Measurements from ENCODE around the gene EFHD1.
"Not testable (repeated sequence)": the region's sequence is repeated elsewhere in the genome, so short reads cannot be mapped to it uniquely, and the experiment has no call there.

The EFHD1 gene

DNA sequence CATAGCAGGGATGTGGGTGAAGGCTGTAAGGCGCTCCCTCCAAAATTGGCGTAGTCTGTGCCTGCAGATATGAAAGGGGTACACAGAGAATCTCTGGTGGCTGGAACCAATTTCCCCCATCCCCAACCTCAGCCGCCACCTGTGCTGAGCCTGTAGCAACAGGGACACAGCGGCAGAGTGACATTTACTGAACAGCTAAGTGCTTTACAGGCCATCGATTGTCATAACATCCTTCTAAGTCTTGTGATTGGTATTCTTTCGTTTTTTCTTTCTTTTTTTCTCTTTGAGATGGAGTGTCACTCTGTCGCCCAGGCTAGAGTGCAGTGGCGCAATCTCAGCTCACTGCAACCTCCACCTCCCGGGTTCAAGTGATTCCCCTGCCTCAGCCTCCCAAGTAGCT is 12.2 kb upstream of the EFHD1 start:
- no peak for DNase-seq (ENCODE audit: low read depth)

DNA sequence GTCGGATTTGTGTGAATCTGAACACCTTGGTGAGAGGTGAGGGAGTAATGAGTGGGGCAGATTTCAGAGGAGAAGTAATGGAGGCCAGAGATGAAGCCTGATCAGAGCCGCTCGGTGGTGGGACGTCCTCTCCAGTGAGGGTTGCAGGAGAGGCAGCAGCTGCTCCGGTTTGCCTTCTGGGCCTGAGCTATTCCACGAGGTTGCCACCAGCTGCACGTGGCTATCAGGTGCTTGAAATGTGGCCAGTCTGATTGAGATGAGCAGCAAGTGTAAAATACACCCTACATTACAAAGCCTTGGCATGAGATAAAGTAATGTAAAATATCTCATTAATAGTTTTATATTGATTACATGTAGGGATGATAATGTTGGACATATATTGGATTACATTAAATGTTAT is 10.8 kb upstream of the EFHD1 start:
- no peak for DNase-seq (ENCODE audit: low read depth)

DNA sequence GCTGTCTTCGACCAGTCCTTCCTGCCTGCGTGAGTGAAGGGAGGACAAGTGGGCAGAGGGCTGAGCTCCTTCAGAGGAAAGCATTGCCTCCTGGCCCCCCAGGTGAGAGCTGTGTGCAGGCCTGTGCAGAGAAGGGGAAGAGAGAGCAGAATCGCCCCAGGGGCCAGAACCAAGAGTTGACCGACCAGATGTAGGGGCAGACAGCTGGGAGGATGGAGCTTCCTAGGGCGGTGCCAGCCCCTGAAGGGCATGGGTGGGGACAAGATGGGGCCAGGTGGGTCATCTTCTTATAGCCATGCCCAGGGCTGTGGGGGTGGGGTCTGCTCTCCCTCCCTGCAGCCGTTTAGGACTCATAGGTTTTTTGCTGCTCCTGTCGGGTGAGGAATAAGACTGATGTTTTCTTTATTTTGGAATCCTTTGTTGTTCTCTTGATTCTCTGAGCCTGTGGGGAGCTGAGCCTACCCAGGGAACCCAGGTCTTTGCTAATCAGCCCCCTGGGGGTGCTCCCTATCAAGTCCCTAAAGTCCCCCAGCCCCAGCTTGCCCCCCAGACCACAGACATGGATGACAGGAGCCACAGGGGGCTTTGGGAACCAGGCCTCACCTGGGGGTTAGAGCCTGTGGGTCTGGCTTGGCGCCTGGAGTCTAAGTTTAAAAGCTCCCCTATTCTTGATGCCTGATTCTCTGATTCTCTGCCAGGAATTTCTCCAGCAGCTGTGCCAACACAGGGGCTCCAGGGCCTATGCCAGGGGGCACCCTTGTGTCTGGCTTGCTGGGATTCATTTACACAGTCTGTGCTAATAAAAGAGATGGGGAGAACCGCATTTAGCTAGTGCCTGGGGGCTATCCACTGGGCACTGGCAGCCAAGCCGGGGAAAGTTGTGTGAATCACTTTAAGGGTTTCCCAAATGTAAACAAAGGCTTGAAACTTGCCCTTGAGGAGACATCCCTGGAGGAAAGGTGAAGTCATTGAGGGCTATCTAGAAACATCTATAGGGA is 9.3 kb upstream of the EFHD1 start:
- no peak for DNase-seq (ENCODE audit: low read depth)

DNA sequence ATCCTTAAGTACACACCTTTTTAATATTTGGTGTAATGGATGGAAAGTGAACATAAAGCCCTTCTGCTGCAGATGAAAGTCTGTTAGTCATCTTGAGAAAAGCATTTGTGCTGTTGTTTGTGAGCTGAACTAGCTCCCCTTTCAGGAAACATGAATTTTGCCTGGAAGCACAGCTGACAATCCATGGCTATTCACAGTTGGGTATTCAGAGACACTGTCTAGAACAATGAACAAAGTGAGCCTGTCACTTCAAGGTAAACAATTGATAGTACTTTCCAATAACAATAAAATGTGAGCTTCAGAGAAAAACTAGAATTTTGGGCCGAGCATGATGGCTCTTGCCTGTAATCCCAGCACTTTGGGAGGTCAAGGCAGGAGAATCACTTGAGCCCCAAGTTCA is 6.8 kb upstream of the EFHD1 start:
- DNase-seq (ENCODE audit: low read depth) = no peak

DNA sequence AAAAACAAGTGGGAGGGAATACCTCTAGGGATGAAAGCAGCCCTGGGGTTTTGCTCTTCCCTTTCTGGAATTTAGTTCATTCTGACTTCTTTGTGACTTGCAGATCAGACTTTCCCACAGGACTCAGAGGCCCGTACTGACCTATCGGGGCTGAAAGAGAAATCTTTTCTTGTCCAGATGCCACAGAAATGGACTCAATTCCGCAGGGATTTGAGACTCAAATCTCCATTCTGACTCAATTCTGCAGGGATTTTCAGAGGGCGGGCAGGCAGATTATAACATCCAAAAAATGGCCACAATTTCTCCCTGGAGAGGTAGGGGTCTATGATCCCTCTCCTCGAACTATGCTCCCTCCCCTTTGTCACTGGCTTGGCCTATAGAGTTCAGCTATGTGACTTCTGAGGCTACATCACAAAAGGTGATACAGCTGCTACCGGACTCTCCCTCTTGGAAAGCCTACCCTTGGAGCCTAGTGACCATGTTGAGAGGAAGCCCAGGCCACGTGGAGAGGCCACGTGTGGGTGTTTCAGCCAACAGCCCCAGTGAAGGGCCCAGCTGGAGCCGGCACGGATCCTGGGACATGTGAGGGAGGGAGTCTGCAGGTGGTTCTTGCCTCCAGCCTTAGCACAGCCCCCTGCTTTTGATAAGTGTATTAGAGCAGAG is 4.8 kb upstream of the EFHD1 start:
- no peak for DNase-seq (ENCODE audit: low read depth)

DNA sequence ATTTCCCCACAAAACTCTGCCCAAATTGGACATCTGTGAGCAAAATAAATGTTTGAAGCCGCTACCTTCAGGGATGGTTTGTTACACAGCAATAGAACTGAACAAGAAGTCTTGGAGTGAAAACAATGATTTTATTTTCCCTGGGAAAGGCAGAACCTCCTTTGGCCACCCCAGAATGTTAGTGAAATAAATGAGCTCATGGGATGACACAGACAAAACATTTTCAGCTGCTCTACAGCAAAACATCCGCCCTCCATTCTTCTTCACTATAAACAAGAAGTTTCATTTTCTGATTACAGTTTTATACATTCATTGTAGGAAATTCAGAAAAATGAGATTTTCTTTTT is 4.3 kb upstream of the EFHD1 start:
- no peak for DNase-seq (ENCODE audit: low read depth)

- no peak for DNase-seq (ENCODE audit: low read depth)
Measured at GRCh38 chr2:232632229-232632903, 1.0 kb upstream of the EFHD1 start.

GRCh38 chr2:232632904-232633412 is 446 bp upstream of the EFHD1 start:
- DNase-seq (ENCODE audit: low read depth) = no peak

- no peak for DNase-seq (ENCODE audit: low read depth)
Measured at GRCh38 chr2:232634206-232635150, 1.1 kb downstream of the EFHD1 start.

DNA sequence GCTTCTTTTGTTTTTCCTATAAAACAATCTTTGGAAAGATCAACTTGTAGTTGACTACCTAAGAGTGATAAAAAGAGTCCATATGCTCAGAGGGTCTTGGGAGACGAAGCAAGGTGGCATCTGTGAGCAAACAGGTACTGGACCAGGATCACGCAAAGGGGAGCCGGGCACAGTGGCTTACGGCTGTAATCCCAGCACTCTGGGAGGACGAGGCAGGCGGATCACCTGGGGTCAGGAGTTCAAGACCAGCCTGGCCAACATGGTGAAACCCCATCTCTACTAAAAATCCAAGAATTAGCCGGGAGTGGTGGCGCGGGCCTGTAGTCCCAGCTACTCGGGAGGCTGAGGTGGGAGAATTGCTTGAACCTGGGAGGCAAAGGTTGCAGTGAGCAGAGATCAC is 2.0 kb downstream of the EFHD1 start:
- DNase-seq (ENCODE audit: low read depth) = not testable (repeated sequence)

- DNase-seq (ENCODE audit: low read depth) = no peak
Measured at GRCh38 chr2:232635820-232636219, 2.4 kb downstream of the EFHD1 start.

DNA sequence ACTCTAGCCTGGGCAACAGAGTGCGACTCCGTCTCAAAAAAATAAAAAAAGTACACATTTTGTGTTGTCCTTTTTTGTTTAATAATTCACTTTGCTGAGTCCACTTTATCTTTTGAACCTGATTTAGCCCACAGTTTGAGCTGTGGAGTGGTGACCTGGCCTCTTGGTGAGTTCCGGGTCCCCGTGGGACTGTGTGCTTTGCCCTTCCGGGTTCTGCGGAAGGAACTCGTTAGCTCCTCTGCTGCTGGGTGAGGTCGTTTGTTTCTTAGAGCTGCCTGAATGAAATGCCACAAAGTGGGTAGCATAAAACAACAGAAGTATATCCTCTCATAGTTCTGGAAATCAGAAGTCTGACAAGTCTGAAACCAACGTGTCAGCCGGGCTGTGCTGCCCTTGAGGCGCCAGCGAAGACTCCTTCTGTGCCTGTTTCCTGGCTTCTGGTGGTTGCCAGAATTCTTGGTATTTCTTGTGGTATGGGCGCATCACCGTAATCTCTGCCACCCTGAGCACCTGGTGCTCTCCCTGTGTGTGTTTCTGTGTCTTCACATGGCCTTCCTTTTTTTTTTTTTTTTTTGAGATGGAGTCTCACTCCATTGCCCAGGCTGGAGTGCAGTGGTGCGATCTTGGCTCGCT is 3.5 kb downstream of the EFHD1 start:
- DNase-seq (ENCODE audit: low read depth) = no peak

GRCh38 chr2:232637866-232638583 is 4.6 kb downstream of the EFHD1 start:
- no peak for DNase-seq (ENCODE audit: low read depth)

DNA sequence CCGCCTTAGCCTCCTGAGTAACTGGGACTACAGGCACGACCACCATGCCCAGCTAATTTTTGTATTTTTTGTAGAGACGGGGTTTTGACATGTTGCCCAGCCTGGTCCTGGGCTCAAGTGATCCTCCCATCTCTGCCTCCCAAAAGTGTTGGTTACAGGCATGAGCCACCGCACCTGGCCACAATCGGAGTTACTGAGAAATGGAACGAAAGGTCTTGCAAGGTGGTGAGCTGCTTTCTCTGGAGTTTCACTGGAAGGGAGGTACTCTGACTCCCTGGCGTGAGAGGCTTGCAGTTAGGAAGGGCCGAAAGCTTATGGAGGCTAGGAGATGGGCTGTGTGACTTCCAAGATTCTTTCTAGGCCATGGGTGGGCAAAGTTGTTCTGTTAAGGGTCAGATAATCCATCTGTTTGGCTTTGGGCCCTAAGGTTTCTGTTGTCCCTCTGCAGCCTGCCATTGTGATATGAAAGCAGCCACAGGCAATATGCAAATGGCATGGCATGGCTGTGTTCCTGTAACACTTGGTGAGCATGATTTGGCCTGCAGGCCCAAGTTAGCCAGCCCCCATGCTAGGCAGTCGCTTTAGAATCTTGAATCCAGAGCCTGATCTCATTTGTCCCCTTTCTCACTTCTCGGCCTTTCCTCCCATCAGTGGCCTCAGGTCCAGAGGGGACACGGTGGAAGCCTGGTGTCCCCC is 7.9 kb downstream of the EFHD1 start:
- DNase-seq (ENCODE audit: low read depth) = no peak

DNA sequence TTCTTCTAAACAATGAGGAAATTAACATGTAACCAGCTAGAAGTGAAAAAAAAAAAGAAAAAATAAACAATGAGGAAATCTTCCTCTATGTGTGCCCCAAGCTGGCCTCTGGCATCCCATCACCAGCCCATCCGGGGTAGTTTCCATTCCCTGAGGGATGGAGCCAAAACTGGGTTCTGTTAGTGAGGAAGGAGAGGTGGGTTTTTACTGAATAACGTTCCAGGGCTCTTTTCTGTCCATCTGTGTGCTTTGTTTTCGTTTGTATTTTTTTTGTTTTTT is 9.7 kb downstream of the EFHD1 start:
- DNase-seq (ENCODE audit: low read depth) = no peak

GRCh38 chr2:232643813-232644347 is 10.5 kb downstream of the EFHD1 start:
- no peak for DNase-seq (ENCODE audit: low read depth)

DNA sequence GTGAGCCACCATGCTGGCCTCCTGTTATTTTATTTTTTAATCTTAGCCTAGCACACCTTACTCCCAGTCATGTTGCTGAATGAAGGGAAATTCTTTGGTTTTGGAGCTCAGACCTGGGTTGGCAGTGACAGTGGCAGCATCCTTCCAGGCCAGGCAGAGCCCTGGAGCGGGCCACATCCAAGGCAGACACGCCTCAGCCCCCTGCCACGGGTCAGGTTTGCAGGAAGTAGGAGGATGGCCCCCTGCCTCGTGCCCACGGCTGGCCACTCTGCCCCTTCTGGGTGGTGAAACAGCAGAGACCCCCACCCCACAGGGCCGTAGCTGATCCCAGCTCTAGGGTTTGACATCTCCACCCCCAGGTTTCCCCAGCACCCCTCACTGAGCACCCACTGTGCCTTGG is 11.7 kb downstream of the EFHD1 start:
- no peak for DNase-seq (ENCODE audit: low read depth)

- DNase-seq (ENCODE audit: low read depth) = no peak
Measured at GRCh38 chr2:232646726-232647125, 13.3 kb downstream of the EFHD1 start.

DNA sequence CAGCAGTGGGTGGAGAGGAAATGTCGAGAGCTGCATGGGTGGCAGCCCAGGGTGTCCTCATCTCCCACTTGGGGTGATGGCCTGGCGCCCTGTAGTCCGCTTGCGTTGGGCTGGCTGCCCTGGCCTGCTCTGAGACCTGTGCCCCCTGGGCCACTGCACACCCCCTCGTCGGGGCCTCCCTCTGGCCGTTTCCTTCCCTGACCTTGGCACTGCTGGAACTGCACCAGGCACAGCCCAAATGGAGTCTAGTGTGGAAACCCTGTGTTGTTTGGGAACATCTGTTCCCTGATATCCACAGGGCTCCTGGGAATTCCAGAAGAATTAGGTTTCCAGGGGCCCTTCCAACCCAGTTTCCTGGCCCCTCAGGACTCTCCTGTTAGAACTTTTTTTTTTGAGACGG is 13.9 kb downstream of the EFHD1 start:
- no peak for DNase-seq (ENCODE audit: low read depth)

DNA sequence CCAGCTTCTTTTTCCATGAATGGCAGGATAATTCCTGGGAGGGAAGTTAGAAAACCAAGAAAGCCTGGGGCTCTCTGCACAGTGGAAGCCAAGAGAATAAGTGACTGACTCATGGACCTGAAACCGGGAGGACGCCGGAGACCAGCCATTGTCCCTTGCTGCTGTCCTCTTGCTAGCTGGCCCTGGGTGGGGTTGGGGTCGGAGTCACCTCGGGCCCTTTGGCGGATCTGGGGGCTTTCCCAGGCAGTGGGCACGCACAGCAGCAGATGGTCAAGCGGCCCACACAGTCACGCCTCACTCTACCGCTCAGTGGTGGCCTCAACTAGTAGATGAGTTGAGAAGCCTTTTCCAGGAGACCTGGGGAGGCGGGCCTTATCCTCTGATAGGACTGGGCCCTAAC is 15.6 kb downstream of the EFHD1 start:
- no peak for DNase-seq (ENCODE audit: low read depth)

Measured in stimulated activated CD8-positive, alpha-beta memory T cell treated with anti-CD3 and anti-CD28 coated beads, Interleukin-4, amount 100 ng/mL, for 24 hours (primary cell).